GM18858 (cell line): ENCODE data around the gene TARP.
"Not testable (repeated sequence)": the region's sequence is repeated elsewhere in the genome, so short reads cannot be mapped to it uniquely, and the experiment has no call there.

Experiments
- ATAC-seq: cut with Tn5 transposase; IDR thresholded peaks from one replicate; pipeline ENCODE4 v1.9.1; 2021; ENCODE audit not compliant: unreplicated experiment

Gene TARP

GRCh38 chr7:38263274-38263673 lies 10.2 kb downstream of the TARP start:
- ATAC-seq = not testable (repeated sequence)

- ATAC-seq = no peak
Measured at GRCh38 chr7:38262545-38262944, 10.9 kb downstream of the TARP start.

GRCh38 chr7:38262026-38262425 lies 11.4 kb downstream of the TARP start:
- not testable (repeated sequence) for ATAC-seq

- not testable (repeated sequence) for ATAC-seq
Measured at GRCh38 chr7:38261601-38262000, 11.8 kb downstream of the TARP start.

GRCh38 chr7:38259157-38259556 lies 14.3 kb downstream of the TARP start:
- not testable (repeated sequence) for ATAC-seq

GRCh38 chr7:38257350-38257677 lies 16.1 kb downstream of the TARP start:
- ATAC-seq = no peak

GRCh38 chr7:38249849-38250248 lies 23.6 kb downstream of the TARP start:
- peak; percentile 97 for ATAC-seq

- no peak for ATAC-seq
Measured at GRCh38 chr7:38248069-38248567, 25.3 kb downstream of the TARP start.

GRCh38 chr7:38245409-38245977 lies 27.9 kb downstream of the TARP start:
- no peak for ATAC-seq

GRCh38 chr7:38244516-38244915 lies 28.9 kb downstream of the TARP start:
- ATAC-seq = no peak

GRCh38 chr7:38243345-38243744 lies 30.1 kb downstream of the TARP start:
- not testable (repeated sequence) for ATAC-seq

GRCh38 chr7:38242814-38243213 lies 30.6 kb downstream of the TARP start:
- ATAC-seq = no peak

- no peak for ATAC-seq
Measured at GRCh38 chr7:38241071-38241470, 32.4 kb downstream of the TARP start.

- ATAC-seq = not testable (repeated sequence)
Measured at GRCh38 chr7:38239129-38239528, 34.3 kb downstream of the TARP start.

- ATAC-seq = no peak
Measured at GRCh38 chr7:38235606-38236005, 37.8 kb downstream of the TARP start.

GRCh38 chr7:38234759-38235158 lies 38.7 kb downstream of the TARP start:
- ATAC-seq = not testable (repeated sequence)

GRCh38 chr7:38232502-38233366 lies 40.7 kb downstream of the TARP start:
- ATAC-seq = peak; percentile 89

GRCh38 chr7:38229884-38230642 lies 43.4 kb downstream of the TARP start:
- ATAC-seq = no peak

- ATAC-seq = no peak
Measured at GRCh38 chr7:38229386-38229785, 44.0 kb downstream of the TARP start.

GRCh38 chr7:38224392-38224791 lies 49.0 kb downstream of the TARP start:
- no peak for ATAC-seq

- no peak for ATAC-seq
Measured at GRCh38 chr7:38223306-38223705, 50.1 kb downstream of the TARP start.
